Renal cortex interstitium (tissue), 15 donors: ENCODE measurements around the gene PKDREJ. TPM values are rescaled to one million over a fixed set of nuclear protein-coding genes. Genes with fewer than 3 reads are reported as not detected.
"Not testable (repeated sequence)": the region's sequence is repeated elsewhere in the genome, so short reads cannot be mapped to it uniquely, and the experiment has no call there.

Source experiments
- DNase-seq, 11 donors: peaks; one replicate each; pipeline ENCODE4 v3.0.0-alpha.2; 2013; ENCODE audit warnings: low read depth in 9 of 11, low spot score in 4 of 11; ENCODE audit errors: extremely low read depth in 1 of 11
- long read RNA-seq, 16 experiments: transcript quantifications; one replicate each; lab custom pipeline, GENCODE V29; 2026
- polyA plus RNA-seq, 3 donors: library from polyadenylated mRNA; unstranded; fragments of 120-200 nt; gene quantifications; one replicate each; pipeline ENCODE4 v1.2.1, GENCODE V29; 2013; ENCODE audit not compliant: insufficient read length in 3 of 3

PKDREJ gene, protein sequence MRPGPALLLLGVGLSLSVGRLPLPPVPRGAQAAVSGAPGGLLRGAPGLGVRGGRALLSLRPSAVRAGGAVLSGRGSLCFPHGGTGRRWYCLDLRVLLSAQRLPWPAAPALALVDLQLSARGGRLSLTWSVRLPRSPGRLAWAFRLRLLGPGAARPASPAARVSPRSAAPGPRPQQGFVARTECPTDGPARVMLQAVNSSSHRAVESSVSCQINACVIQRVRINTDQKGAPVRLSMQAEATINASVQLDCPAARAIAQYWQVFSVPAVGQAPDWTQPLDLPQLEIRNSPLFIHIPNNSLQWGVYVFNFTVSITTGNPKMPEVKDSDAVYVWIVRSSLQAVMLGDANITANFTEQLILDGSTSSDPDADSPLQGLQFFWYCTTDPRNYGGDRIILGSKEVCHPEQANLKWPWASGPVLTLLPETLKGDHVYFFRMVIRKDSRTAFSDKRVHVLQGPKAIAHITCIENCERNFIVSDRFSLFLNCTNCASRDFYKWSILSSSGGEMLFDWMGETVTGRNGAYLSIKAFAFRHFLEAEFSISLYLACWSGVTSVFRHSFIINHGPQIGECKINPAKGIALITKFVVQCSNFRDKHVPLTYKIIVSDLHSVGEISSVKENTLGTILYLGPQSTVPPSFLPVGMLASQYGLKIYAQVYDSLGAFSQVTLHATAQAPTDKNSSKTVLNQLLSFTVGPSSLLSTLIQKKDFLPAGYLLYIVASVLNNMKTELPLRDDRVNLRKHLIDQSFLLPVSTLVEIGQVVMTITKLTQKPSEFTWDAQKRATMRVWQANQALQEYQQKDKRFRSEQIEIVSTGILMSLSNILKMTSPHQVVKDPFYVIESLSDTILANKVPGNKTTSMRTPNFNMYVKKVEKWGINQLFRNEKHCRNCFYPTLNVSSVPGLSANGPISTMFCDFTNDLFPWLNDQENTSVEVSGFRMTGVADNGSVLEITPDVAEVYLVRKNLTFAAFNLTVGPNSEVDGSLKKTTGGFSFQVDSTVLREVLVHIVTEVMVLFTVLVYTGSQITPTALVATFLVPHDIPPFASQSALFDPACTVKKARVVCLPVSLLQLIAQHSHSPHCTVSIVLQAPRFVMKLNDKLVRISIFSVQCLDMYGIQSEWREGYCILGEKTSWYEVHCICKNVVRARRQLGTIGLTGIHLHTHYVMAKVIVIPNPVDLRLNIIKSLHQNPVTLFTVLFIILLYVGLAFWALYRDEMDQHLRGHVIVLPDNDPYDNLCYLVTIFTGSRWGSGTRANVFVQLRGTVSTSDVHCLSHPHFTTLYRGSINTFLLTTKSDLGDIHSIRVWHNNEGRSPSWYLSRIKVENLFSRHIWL (N-terminal part only)
- under 1 TPM; 0.36 to 0.53 (median 0.45) TPM for polyA plus RNA-seq
- long read RNA-seq, donor 1 = 0 reads
- long read RNA-seq, donor 2 = 0 reads
- long read RNA-seq, donor 3 = 0 reads
- long read RNA-seq, donor 4 = 0 reads
- long read RNA-seq, donor 5, partial matches to known transcripts = 143 of 164 reads
- long read RNA-seq, donor 5, other reads (novel, unspliced or antisense) = 21 of 164 reads
- long read RNA-seq, donor 6, full-length matches to known transcripts = 2 of 19 reads
- long read RNA-seq, donor 6, partial matches to known transcripts = 5 of 19 reads
- long read RNA-seq, donor 6, other reads (novel, unspliced or antisense) = 12 of 19 reads
- long read RNA-seq, donor 7 = 0 reads
- long read RNA-seq, donor 8, full-length matches to known transcripts = 1 of 1 reads
- long read RNA-seq, donor 8, partial matches to known transcripts = 0 of 1 reads
- long read RNA-seq, donor 8, other reads (novel, unspliced or antisense) = 0 of 1 reads
- long read RNA-seq, donor 9 = 0 reads
- long read RNA-seq, donor 10, full-length matches to known transcripts = 3 of 3 reads
- long read RNA-seq, donor 10, partial matches to known transcripts = 0 of 3 reads
- long read RNA-seq, donor 10, other reads (novel, unspliced or antisense) = 0 of 3 reads
- long read RNA-seq, donor 11 = 0 reads
- long read RNA-seq, donor 12, full-length matches to known transcripts = 1 of 1 reads
- long read RNA-seq, donor 12, partial matches to known transcripts = 0 of 1 reads
- long read RNA-seq, donor 12, other reads (novel, unspliced or antisense) = 0 of 1 reads
- long read RNA-seq, donor 13, full-length matches to known transcripts = 2 of 2 reads
- long read RNA-seq, donor 13, partial matches to known transcripts = 0 of 2 reads
- long read RNA-seq, donor 13, other reads (novel, unspliced or antisense) = 0 of 2 reads
- long read RNA-seq, donor 14 = 0 reads
- long read RNA-seq, donor 15 = 0 reads
- long read RNA-seq, donor 16, partial matches to known transcripts = 14 of 37 reads
- long read RNA-seq, donor 16, other reads (novel, unspliced or antisense) = 23 of 37 reads

- no peak for DNase-seq
Measured at GRCh38 chr22:46263216-46263590, at the start of gene PKDREJ. Gene PKDREJ, minus strand, starts transcription at chr22:46263343. Its CDS starts 21 bp downstream, at chr22:46263322.

- not testable (repeated sequence) for DNase-seq
Measured at GRCh38 chr22:46312848-46313247, 49.7 kb upstream of the PKDREJ start.

DNA sequence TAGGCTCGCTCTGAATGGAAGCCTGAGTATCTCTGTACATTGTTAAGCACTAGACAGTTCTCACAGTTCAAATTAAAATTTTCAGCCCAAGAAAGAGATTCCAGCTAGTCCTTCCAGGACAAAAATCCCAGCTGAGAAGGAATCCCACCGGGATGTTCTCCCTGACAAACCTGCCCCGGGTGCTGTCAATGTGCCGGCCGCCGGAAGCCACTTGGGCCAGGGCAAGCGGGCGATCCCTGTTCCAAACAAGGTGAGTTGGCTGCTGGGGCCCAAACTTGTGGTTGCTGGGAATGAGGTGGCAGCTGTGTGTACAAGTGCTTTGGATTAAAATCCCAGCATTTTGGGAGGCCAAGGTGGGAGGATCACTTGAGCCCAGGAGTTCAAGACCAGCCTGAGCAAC lies 48.9 kb upstream of the PKDREJ start:
- no peak for DNase-seq

GRCh38 chr22:46309526-46310085 lies 46.5 kb upstream of the PKDREJ start:
- no peak for DNase-seq

GRCh38 chr22:46308283-46308988 lies 45.3 kb upstream of the PKDREJ start:
- no peak for DNase-seq

DNA sequence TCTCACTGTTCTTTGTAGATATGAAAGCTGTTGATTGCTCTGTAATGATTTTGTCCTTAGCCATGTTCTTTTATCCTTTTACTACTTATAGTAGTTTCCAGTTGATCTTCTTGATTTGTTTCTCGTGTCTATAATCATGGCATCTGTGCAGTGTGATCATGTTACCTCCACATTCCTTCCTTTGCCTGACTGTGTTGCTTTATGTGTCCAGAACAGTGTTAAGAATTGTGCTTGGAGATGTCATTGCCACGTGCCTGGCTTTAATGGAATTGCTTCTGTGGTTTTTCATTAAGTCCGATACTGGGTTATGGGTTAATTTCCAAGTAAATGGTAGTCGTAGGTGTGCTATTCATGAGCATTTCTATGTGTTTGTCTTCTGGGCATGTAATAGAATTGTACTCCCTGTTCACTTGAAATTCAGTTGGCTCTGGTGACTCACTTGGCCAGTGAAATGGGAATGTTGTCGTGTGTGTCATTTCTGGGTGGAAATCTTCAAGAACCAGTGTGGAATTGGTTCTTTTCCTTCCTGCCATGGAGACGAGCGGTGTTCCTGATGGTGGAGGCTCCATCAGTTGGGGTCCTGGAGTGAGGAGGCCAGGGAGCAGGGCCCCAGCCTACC lies 40.3 kb upstream of the PKDREJ start:
- no peak for DNase-seq

DNA sequence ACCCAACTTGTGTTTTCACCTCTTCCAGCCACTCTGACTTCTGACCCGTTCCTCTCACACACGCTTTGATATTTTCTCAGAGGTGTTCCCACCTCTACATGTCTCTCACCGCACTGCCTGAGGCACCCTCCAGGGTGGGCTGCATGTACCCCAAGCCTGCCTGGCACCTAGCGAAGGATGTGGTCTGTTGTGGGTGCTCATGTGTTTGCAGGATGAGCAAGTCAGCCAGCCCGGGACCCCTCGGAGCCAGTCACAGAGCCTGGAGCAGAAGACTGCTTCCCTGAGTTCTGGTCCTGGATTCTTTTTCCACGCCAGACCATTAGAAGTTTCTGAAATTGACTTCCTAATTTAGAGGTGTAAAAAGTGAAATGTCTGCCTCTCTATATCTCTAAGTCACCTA lies 37.3 kb upstream of the PKDREJ start:
- DNase-seq = no peak

- DNase-seq = no peak
Measured at GRCh38 chr22:46299101-46299500, 36.0 kb upstream of the PKDREJ start.

DNA sequence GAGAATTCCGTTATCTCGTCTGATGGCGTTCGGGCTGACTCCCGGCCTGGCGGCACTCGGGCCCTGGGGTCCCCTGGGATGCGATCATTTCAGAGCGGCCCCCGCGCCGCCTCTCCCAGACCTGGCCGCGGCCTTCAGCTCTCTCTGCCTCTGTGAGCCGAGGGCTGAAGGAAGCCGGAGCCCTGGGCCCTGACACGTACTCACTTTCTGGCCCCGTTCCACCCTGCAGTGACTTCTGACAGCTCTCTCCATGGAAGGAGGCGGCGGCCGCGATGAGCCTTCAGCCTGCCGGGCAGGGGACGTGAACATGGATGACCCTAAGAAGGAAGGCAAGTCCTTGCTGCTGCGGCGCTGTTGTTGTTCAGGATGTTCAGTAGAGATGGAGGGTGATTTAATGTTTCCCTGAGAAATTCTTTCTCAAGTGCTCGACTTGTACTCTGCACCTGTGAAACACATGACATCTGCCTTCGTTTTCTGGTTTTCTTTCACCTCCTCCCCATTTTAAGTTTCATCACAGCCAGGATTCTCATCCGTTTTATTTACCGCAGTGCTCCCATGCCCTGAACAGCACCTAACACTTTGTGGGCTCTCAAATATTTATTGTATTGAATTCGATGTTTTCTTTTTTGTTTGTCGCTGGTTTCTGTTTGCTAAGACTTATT lies 34.1 kb upstream of the PKDREJ start:
- DNase-seq = peak in 1 of 11 donors; percentile 18

DNA sequence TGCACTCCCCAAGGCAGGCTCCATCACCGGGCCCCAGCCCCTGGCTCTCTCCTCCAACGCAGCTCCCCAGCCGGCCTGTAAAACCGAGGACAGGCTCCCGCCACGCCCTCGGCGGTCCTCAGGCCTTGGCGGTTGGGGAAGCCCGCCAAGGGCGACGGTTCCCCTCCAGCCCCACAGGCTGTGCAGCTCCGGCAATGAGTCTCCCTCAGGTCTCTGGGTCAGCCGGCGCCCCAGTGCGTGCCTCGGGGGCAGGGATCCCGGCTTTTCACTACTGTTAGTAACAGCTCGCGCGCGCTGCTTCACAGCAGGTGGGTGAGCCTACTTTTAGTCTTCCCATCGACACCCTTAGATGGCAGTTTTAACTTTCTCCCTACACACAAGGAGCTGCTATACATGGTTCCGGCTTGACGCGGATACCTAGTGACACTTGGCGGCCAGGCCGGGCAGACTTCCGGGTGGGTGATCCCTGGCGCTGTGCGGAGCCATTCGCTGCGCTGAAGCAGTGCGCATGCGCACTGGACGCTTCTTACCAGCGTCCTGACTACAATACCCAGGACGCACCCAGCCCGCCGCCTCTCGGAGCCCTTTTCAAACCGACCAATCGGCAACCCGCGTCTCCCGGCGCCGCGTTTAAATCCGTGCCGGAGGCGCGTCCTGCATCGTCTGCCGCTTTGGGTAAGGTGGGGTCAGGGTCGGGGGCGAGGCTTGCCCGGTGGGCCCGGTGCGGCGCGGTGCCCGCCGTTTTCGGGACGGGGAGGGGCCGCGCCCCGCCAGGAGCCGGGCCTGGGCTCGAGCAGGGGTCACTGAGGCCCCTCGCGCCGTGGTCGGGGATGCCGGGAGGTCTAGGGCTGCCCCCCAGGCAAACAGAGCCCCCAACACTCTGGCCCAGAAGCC lies 33.4 kb upstream of the PKDREJ start, which contains the start of gene GTSE1:
GTSE1 (plus strand) TSS at position 614 of the 894 bp plus-strand sequence. CDS start 531 bp downstream, outside the sequence.
- DNase-seq = peak; percentile 95 to 99 (median 97)

- DNase-seq = no peak
Measured at GRCh38 chr22:46295277-46295971, 32.3 kb upstream of the PKDREJ start.

DNA sequence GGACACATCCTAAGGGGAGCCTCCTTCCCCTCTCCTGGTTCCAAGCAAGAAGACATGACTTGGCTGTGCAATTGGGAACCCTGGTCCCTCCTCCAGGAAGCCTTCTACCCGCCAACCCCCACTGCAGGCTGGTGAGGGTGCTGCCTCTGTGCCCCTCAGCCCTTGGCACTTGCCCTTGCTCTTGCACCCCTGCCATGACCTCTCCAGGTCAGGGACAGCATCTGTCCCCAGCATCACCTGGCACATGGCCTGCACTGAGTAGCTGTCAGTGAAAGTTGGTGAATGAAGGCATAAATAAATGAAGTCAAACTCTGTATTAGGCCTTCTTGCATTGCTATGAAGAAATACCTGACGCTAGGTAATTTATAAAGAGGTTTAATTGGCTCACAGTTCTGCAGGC lies 31.6 kb upstream of the PKDREJ start:
- no peak for DNase-seq

- DNase-seq = no peak
Measured at GRCh38 chr22:46293577-46294260, 30.6 kb upstream of the PKDREJ start.
